Ovary (tissue), 3 donors: Measurements from ENCODE around the gene WBP2NL.

Source experiments
- EP300 ChIP-seq: sonication (generic); formaldehyde crosslinking; IDR thresholded peaks from one replicate; pipeline ENCODE4 v1.6.1; 2017; ENCODE audit warnings: antibody characterized with exemption
- POLR2A ChIP-seq: fragments of 450-650 bp; IDR thresholded peaks from one replicate; pipeline ENCODE4 v1.6.1; 2017; ENCODE audit warnings: antibody characterized with exemption, mild to moderate bottlenecking, moderate library complexity
- TF ChIP-seq, protein P1 (sequence below), 3 donors: fragments of 450-650 bp in 2 of 3; fragments of 200-600 bp in 1 of 3; IDR thresholded peaks; one replicate each; pipeline versions ENCODE4 v1.5.1 to v1.8.0; 2016 to 2022; ENCODE audit warnings: antibody characterized with exemption in 3 of 3, mild to moderate bottlenecking in 1 of 3
- donor health status: DM: no; HTN: no; CAD: no.

DNA sequence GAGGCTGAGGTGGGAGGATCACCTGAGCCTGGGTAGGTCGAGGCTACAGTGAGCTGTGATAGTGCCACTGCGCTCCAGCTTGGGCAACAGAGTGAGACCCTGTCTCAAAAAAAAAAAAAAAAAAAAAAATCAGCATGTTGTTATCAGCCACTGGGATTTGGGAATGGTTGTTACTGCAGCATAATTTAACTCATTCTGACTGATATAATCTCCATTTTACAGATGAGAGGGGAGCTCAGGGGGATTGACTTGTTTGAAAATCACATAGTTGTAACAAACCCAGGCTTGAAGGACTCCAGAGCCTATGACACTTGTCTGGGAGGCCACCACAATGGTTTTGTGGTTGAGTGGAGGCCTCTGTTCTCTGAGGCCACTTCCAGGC, 32.4 kb upstream of the WBP2NL start:
- TF ChIP-seq, protein P1, sequence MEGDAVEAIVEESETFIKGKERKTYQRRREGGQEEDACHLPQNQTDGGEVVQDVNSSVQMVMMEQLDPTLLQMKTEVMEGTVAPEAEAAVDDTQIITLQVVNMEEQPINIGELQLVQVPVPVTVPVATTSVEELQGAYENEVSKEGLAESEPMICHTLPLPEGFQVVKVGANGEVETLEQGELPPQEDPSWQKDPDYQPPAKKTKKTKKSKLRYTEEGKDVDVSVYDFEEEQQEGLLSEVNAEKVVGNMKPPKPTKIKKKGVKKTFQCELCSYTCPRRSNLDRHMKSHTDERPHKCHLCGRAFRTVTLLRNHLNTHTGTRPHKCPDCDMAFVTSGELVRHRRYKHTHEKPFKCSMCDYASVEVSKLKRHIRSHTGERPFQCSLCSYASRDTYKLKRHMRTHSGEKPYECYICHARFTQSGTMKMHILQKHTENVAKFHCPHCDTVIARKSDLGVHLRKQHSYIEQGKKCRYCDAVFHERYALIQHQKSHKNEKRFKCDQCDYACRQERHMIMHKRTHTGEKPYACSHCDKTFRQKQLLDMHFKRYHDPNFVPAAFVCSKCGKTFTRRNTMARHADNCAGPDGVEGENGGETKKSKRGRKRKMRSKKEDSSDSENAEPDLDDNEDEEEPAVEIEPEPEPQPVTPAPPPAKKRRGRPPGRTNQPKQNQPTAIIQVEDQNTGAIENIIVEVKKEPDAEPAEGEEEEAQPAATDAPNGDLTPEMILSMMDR (IDR thresholded peaks at IDR 0.05), result no peak
- no peak for TF ChIP-seq EP300
- no peak for TF ChIP-seq POLR2A
